ENCODE results near the gene CLIC6. TPM values are rescaled to one million over a fixed set of nuclear protein-coding genes. Genes with fewer than 3 reads are reported as not detected.

The CLIC6 gene
- total and polyA plus RNA-seq, 3 donors from 2014 or later = 0.16 to 2.0 (median 0.37) TPM

- H3K27me3 ChIP-seq = no peaks in the 10 kb centered on the region
- DNase-seq = no peak
- no peaks in the 10 kb centered on the region for H3K36me3 ChIP-seq (ENCODE audit: low read depth, missing control alignments)
- no peaks in the 10 kb centered on the region for H3K4me1 ChIP-seq
- intact Hi-C loops (cut with DNase I; ENCODE audit: low total_unique reads) = no loop called here
- H3K27ac ChIP-seq = no peak overlapping the region
- no peaks in the 10 kb centered on the region for H3K9me3 ChIP-seq
- WGBS, 2 donors = 88 to 97% methylated on average over 5 of the region's 5 CpGs
- H3K4me3 ChIP-seq = no peak overlapping the region
- TF ChIP-seq POLR2A (IDR thresholded peaks at IDR 0.05) = no peak
- TF ChIP-seq CTCF (IDR thresholded peaks at IDR 0.05) = no peak
These were observed 19.9 kb downstream of the CLIC6 start for GRCh38 chr21:34688715-34689114.

DNA sequence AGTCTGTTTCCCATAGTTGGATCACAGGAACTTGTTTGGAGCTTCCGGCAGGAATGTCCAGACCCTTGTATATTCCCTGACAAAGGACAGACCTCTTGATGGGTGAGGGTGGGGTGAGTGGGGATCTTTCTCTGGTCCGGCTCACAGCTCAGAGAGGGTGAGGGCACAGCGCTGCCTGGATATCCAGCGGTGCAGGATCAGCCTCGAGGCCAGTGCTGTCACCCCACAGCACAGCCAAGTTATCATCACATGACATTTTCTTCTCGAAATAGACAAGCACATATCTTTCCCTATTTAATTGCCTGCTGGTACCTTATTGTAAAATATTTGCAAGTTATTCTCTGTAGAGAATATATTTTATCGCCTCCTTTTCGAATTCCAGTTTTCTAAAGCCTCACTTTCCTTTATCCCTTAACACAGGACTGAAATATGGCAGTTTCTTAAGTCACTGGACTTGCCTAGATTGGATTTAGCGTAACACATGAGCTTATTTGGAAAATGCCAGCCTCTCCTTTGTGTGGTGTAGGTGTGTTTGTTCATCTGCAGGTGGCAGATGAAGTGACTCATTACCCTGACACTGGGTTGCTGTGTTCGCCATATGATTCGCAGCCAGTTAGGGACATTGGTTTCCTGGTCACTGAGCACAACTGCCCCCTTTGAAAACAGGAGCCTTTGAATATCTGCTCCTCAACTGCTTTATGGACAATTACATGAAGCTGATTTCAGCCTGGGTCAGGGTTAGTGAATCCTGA lies 21.4 kb downstream of the CLIC6 start:
- intact Hi-C loops (cut with DNase I; ENCODE audit: low total_unique reads) = no loop called here
- Histone ChIP-seq H3K9me3 (no peaks in the 10 kb centered on the region), H3K36me3 (ENCODE audit: low read depth, missing control alignments) (no peaks in the 10 kb centered on the region), H3K27me3 (no peaks in the 10 kb centered on the region), H3K4me1 (no peaks in the 10 kb centered on the region), H3K4me3 (no peak overlapping the region), H3K27ac (no peak overlapping the region)
- WGBS, 2 donors = 92% methylated on average over 11 of the region's 11 CpGs
- TF ChIP-seq POLR2A (IDR thresholded peaks at IDR 0.05) = no peak
- TF ChIP-seq CTCF (IDR thresholded peaks at IDR 0.05) = no peak
- DNase-seq = no peak

- Histone ChIP-seq H3K36me3 (ENCODE audit: low read depth, missing control alignments) (no peaks in the 10 kb centered on the region), H3K27ac (no peak overlapping the region), H3K4me1 (no peaks in the 10 kb centered on the region), H3K27me3 (no peaks in the 10 kb centered on the region), H3K4me3 (no peak overlapping the region), H3K9me3 (no peaks in the 10 kb centered on the region)
- 69 to 76% methylated on average over 2 of the region's 2 CpGs for WGBS, 2 donors
- no peak for DNase-seq
- TF ChIP-seq POLR2A (IDR thresholded peaks at IDR 0.05) (no peak), CTCF (IDR thresholded peaks at IDR 0.05) (no peak)
- intact Hi-C loops (cut with DNase I; ENCODE audit: low total_unique reads) = no loop called here
These were observed 22.0 kb downstream of the CLIC6 start for GRCh38 chr21:34690793-34691175.

DNA sequence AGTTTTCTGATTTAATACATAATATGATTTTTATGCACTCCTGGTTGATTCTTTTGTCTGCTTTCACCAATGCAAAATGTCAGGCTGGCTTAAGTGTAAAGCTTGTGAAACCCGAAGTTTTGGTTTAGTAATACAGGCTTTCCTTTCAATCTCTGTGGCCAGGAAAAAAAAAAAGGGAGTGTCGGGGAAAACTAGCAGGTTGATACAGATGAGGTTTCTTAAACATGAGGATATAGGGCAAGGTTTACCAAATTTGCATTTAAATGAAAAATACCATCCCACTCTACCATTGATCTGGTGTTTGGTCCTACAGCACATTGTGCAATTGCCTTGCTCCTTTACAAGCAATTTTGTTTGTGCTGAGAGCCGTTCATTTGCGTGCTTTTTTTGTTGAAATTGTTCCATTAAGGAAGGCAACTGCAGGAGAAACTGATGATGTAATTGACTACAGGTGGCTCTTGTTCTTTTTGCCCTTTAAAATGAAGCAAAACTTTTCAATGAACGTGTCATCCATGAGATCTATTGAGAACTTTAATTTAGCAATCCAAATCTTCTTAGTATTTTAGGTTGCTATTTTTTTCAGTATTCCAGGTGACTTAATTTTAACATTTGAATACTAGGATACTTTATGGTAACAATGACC lies 22.7 kb downstream of the CLIC6 start:
- no peak for DNase-seq
- WGBS, 2 donors = 81 to 87% methylated on average over 5 of the region's 5 CpGs
- H3K4me3 ChIP-seq = no peak overlapping the region
- no peaks in the 10 kb centered on the region for H3K4me1 ChIP-seq
- H3K27ac ChIP-seq = no peak overlapping the region
- no peaks in the 10 kb centered on the region for H3K27me3 ChIP-seq
- intact Hi-C loops (cut with DNase I; ENCODE audit: low total_unique reads) = no loop called here
- no peak for TF ChIP-seq POLR2A (IDR thresholded peaks at IDR 0.05)
- no peak for TF ChIP-seq CTCF (IDR thresholded peaks at IDR 0.05)
- no peaks in the 10 kb centered on the region for H3K9me3 ChIP-seq
- H3K36me3 ChIP-seq (ENCODE audit: low read depth, missing control alignments) = no peaks in the 10 kb centered on the region

All from testis (tissue), 3 donors.